Adrenal gland (tissue), 12 donors: ENCODE data around the gene HIRIP3. TPM values are rescaled to one million over a fixed set of nuclear protein-coding genes. Genes with fewer than 3 reads are reported as not detected.

ENCODE experiments used
- DNase-seq, 7 donors: peaks; one replicate each; pipeline ENCODE4 v3.0.0-alpha.2; 2019 to 2020
- H3K27ac ChIP-seq, 5 donors: fragments of 200-600 bp; sonication (generic) in 4 of 5; 1 replicate in 3 of 5; 2 replicates in 2 of 5; pipeline versions ENCODE4 v1.5.1 to v1.8.0; 2016 to 2020; ENCODE audit warnings: mild to moderate bottlenecking in 1 of 5
- H3K27me3 ChIP-seq: fragments of 200-600 bp; 2 replicates; pipeline ENCODE4 v1.8.0; 2021
- H3K36me3 ChIP-seq, 2 donors: fragments of 200-600 bp; replicated peaks in 1 of 2; 1 replicate in 1 of 2; 2 replicates in 1 of 2; pipeline versions ENCODE4 v1.5.1 to v1.8.0; 2018 to 2022
- H3K4me1 ChIP-seq, 2 donors: fragments of 200-600 bp; replicated peaks in 1 of 2; 1 replicate in 1 of 2; 2 replicates in 1 of 2; pipeline versions ENCODE4 v1.5.1 to v1.8.0; 2018 to 2021
- H3K4me3 ChIP-seq, 4 donors: fragments of 200-600 bp; sonication (generic) in 3 of 4; one replicate each; pipeline ENCODE4 v1.5.1; 2016 to 2018
- H3K9me3 ChIP-seq, 3 donors: fragments of 200-600 bp; sonication (generic) in 1 of 3; replicated peaks in 1 of 3; 1 replicate in 2 of 3; 2 replicates in 1 of 3; pipeline versions ENCODE4 v1.5.1 to v1.8.0; 2016 to 2021
- POLR2A ChIP-seq, 2 donors: fragments of 450-650 bp; IDR thresholded peaks; one replicate each; pipeline ENCODE4 v1.6.1; 2017; ENCODE audit warnings: antibody characterized with exemption in 2 of 2, mild to moderate bottlenecking in 2 of 2, moderate library complexity in 1 of 2
- WGBS, 4 donors: extraction: QIAGEN DNeasy Blood & Tissue Kit in 2 of 4; methylation state at CpG; one replicate each; pipeline versions ENCODE4 v1.1.5 to v1.1.7; 2013 to 2017; 5-methylcytosine and 5-hydroxymethylcytosine counted together
- intact Hi-C, 2 donors: fragments of 100-400 bp; cut with DNase I; formaldehyde crosslinking; loops; one replicate each; pipeline versions ENCODE4 v1.14.1 to v1.15.0; 2022 to 2023
- polyA plus RNA-seq, 3 donors: library from polyadenylated mRNA; stranded (reverse); fragments of 200-250 nt in 2 of 3; fragments of 350-450 nt in 1 of 3; fragmentation: Illumina TruSeq in 1 of 3; extraction: RNeasy Lipid Tissue Mini Kit (QIAGEN cat#74804) in 1 of 3; gene quantifications; one replicate each; pipeline ENCODE4 v1.2.3, GENCODE V29; 2013 to 2014
- total RNA-seq, 9 donors: library from RNA; depleted of rRNA in 4 of 9; stranded (reverse); fragments of >200 nt in 4 of 9; fragments of 120-200 nt in 1 of 9; fragmentation: NEBNext Ultra II Directional in 1 of 9; extraction: Animal tissue kit (Norgen Biotek cat#: 25700) in 1 of 9; gene quantifications; one replicate each; pipeline versions ENCODE4 v1.1.0 to v1.2.4, GENCODE V29; 2013 to 2023
- TF ChIP-seq, protein P1 (sequence below), 6 experiments: fragments of 450-650 bp in 4 of 6; fragments of 200-600 bp in 2 of 6; sonication (generic) in 1 of 6; IDR thresholded peaks; 1 replicate in 5 of 6; 2 replicates in 1 of 6; pipeline versions ENCODE4 v1.5.1 to v1.8.0; 2016 to 2021; ENCODE audit warnings: antibody characterized with exemption in 6 of 6, mild to moderate bottlenecking in 2 of 6, moderate library complexity in 1 of 6
- donor health status: healthy with polysubstance abuse.
- donor health status: Bipolar disorder and iron deficiency.
- donor health status: DM: yes; HTN: yes; CAD: no.
- donor health status: DM: no; HTN: no; CAD: no.
- donor health status: DM: no; HTN: no; CAD: no.
- donor health status: DM: yes; HTN: yes; CAD: no.

The HIRIP3 gene
- total and polyA plus RNA-seq, 12 donors, result 11.0 to 35.0 (median 19.1) TPM

DNA sequence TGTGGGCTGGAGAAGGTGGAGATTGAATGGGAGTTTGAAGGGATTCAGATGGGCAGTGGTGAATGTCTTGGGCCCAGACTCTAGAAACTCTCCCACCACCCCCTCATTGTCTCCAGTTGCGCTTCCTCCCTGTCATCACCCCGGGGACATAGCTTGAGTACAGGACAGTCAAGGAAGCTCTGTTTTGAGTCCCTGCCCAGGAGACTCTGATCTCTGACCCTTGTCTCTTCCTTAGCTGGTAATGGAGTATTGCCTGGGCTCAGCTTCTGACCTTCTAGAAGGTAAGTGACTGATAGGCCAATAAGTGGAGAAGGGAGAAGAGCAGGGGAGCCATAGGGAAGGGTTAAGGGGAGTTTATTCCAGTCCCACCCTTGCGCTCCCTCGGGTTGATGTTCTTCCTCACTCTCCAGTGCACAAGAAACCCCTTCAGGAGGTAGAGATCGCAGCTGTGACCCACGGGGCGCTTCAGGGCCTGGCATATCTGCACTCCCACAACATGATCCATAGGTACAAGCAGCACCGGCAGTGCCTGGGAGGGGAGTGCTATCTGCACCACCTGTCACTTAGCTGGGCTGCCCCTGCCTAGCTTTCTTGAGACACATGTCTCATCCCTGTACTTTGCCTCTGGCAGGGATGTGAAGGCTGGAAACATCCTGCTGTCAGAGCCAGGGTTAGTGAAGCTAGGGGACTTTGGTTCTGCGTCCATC lies 16.7 kb downstream of the HIRIP3 start:
- H3K27me3 ChIP-seq, result no peaks in the 10 kb centered on the region
- H3K4me1 ChIP-seq, result peaks cover 30 to 48% of the 10 kb centered on the region in 2 donors

DNA sequence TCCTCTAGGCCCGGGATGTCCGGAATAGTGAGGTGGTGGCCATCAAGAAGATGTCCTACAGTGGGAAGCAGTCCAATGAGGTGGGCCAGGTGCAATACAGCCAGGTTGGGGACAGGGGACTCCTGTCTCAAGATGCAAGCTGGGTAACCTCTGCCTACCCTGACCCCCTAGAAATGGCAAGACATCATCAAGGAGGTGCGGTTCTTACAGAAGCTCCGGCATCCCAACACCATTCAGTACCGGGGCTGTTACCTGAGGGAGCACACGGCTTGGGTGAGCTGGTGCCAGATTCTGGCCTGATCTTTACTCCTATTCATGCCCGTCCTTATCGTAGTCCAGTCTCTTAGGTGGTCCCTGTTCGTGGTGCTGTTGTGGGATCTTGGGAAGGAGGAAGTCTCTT lies 17.3 kb downstream of the HIRIP3 start:
- H3K27ac ChIP-seq, result peak overlapping the region in 2 of 5 donors; percentile 81 to 87
- H3K4me3 ChIP-seq, result no peak overlapping the region
- peaks cover 30 to 51% of the 10 kb centered on the region in 2 donors for H3K4me1 ChIP-seq
- no peaks in the 10 kb centered on the region for H3K27me3 ChIP-seq
- TF ChIP-seq, protein P1, sequence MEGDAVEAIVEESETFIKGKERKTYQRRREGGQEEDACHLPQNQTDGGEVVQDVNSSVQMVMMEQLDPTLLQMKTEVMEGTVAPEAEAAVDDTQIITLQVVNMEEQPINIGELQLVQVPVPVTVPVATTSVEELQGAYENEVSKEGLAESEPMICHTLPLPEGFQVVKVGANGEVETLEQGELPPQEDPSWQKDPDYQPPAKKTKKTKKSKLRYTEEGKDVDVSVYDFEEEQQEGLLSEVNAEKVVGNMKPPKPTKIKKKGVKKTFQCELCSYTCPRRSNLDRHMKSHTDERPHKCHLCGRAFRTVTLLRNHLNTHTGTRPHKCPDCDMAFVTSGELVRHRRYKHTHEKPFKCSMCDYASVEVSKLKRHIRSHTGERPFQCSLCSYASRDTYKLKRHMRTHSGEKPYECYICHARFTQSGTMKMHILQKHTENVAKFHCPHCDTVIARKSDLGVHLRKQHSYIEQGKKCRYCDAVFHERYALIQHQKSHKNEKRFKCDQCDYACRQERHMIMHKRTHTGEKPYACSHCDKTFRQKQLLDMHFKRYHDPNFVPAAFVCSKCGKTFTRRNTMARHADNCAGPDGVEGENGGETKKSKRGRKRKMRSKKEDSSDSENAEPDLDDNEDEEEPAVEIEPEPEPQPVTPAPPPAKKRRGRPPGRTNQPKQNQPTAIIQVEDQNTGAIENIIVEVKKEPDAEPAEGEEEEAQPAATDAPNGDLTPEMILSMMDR (IDR thresholded peaks at IDR 0.05), result no peak
- TF ChIP-seq POLR2A (IDR thresholded peaks at IDR 0.05), result no peak
- WGBS, 4 donors, result 91 to 93% (median 92%) methylated on average over 8 to 9 of the region's 9 CpGs
- intact Hi-C loops, result no loop called here
- H3K9me3 ChIP-seq, result no peaks in the 10 kb centered on the region
- H3K36me3 ChIP-seq, result peaks cover 0 to 57% of the 10 kb centered on the region in 2 donors
- DNase-seq, result no peak

More for the DNA sequence above, 16.7 kb downstream of the HIRIP3 start:
- H3K36me3 ChIP-seq, result peaks cover 0 to 63% of the 10 kb centered on the region in 2 donors
- intact Hi-C loops, result no loop called here
- TF ChIP-seq POLR2A (IDR thresholded peaks at IDR 0.05), result no peak
- TF ChIP-seq, protein P1 (IDR thresholded peaks at IDR 0.05), result no peak
- no peaks in the 10 kb centered on the region for H3K9me3 ChIP-seq
- 81 to 89% (median 87%) methylated on average over 8 to 9 of the region's 9 CpGs for WGBS, 4 donors
- H3K27ac ChIP-seq, result peak overlapping the region in 2 of 5 donors; percentile 81 to 87
- no peak for DNase-seq
- H3K4me3 ChIP-seq, result no peak overlapping the region

DNA sequence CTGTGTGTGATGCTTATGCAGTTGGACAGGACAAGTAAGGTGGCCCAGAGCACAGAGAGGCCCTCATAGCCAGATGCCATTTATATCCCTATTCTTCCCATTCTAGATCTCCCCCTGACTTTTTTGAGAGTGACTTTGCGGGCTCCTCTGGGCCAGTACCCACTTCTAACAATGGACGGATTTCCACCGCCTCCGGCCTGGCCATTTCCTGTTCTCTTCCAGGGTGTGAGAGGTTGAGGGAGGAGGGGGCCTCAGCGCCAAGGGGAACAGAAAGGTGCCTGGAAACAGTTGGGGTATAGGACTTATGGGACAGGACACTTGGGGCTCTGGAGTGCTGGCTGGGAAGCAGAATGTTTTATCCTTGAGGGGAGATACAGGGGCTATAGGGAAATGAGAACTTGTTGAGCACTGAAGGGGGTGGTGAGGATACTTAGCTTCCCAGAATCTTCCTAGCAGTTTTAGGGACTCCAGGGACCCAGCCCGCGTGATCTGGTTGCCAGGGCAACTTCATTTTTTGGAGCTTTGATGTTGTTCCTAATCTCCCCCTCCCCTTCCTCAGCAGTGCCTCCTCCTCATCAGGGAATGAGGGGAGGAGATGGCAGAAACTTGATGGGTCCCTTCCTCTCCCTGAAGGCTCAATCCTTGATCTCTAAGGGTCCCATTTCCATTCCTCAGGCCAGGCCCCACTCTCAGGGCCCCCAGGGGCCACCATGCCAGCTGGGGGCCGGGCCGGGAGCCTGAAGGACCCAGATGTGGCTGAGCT lies 18.2 kb downstream of the HIRIP3 start:
- H3K4me3 ChIP-seq, result peak overlapping the region in 1 of 4 donors; percentile 68
- peak in 1 of 7 donors; percentile 21 for DNase-seq
- intact Hi-C loops, result no loop called here
- TF ChIP-seq POLR2A (IDR thresholded peaks at IDR 0.05), result no peak
- TF ChIP-seq, protein P1 (IDR thresholded peaks at IDR 0.05), result no peak
- H3K36me3 ChIP-seq, result peaks cover 0 to 52% of the 10 kb centered on the region in 2 donors
- 69 to 84% (median 74%) methylated on average over 7 to 9 of the region's 9 CpGs for WGBS, 4 donors
- peak overlapping the region in 3 of 5 donors; percentile 6 to 87 (median 81) for H3K27ac ChIP-seq
- H3K9me3 ChIP-seq, result no peaks in the 10 kb centered on the region
- peaks cover 30 to 53% of the 10 kb centered on the region in 2 donors for H3K4me1 ChIP-seq
- H3K27me3 ChIP-seq, result no peaks in the 10 kb centered on the region

DNA sequence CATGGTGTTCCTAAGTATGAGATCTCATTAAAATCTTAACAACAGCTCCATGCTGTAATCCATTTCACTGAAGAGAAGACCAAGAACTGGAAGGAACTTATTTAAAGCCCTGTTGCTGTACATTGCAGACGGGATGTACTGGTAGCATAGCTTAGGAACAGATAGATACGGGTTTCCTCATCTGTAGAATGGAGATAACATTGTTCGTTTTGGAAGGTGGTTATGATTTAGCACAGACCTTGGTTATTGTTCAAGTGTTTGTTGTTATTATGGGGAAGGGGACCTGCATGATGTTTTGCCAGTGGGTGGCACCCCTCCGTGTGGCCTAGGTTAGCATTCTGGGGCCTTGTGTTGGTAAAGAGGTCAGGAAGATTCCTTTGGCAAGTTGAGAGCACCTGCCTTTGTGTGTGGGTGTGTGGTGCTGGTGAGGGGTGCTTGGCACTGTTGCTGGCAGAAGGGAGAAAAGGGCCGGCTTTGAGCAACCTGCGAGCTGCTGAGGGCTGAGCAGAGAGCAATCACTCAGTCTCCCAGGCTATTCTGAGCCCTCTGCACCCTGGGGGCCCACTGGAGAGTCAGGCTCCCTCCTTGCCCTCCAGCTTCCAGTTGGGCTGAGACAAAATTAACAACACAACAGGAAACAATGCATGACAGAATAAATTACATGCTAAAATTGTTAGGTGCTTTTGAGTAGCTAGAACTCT lies 19.5 kb downstream of the HIRIP3 start:
- WGBS, 4 donors, result 8 to 14% (median 10%) methylated on average over 6 of the region's 6 CpGs

More for the DNA sequence above, 19.5 kb downstream of the HIRIP3 start:
- Histone ChIP-seq H3K27ac (peak overlapping the region in 4 of 5 donors; percentile 3 to 87 (median 80)), H3K4me1 (peaks cover 30 to 53% of the 10 kb centered on the region in 2 donors), H3K27me3 (no peaks in the 10 kb centered on the region), H3K4me3 (peak overlapping the region in 2 of 4 donors; percentile 68 to 73), H3K9me3 (no peaks in the 10 kb centered on the region), H3K36me3 (peaks cover 0 to 49% of the 10 kb centered on the region in 2 donors)
- peak in 1 of 7 donors; percentile 21 for DNase-seq
- no peak for TF ChIP-seq POLR2A (IDR thresholded peaks at IDR 0.05)
- TF ChIP-seq, protein P1 (IDR thresholded peaks at IDR 0.05), result no peak
- intact Hi-C loops, result no loop called here
